Measurements from ENCODE around the gene AHRR. TPM values are rescaled to one million over a fixed set of nuclear protein-coding genes. Genes with fewer than 3 reads are reported as not detected.
"Not testable (repeated sequence)": the region's sequence is repeated elsewhere in the genome, so short reads cannot be mapped to it uniquely, and the experiment has no call there.

Gene AHRR
- total and polyA plus RNA-seq, 12 donors = 0.07 to 1.2 (median 0.33) TPM; not detected in 2

- Histone ChIP-seq H3K36me3 (no peaks in the 10 kb centered on the region), H3K9me3 (no peaks in the 10 kb centered on the region), H3K27me3 (peaks cover 0 to 18% (median 0%) of the 10 kb centered on the region in 7 donors), H3K4me3 (no peak overlapping the region), H3K4me1 (peaks cover 0 to 13% (median 11%) of the 10 kb centered on the region in 9 donors), H3K27ac (no peak overlapping the region)
- TF ChIP-seq, protein P1, sequence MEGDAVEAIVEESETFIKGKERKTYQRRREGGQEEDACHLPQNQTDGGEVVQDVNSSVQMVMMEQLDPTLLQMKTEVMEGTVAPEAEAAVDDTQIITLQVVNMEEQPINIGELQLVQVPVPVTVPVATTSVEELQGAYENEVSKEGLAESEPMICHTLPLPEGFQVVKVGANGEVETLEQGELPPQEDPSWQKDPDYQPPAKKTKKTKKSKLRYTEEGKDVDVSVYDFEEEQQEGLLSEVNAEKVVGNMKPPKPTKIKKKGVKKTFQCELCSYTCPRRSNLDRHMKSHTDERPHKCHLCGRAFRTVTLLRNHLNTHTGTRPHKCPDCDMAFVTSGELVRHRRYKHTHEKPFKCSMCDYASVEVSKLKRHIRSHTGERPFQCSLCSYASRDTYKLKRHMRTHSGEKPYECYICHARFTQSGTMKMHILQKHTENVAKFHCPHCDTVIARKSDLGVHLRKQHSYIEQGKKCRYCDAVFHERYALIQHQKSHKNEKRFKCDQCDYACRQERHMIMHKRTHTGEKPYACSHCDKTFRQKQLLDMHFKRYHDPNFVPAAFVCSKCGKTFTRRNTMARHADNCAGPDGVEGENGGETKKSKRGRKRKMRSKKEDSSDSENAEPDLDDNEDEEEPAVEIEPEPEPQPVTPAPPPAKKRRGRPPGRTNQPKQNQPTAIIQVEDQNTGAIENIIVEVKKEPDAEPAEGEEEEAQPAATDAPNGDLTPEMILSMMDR (IDR thresholded peaks at IDR 0.05) = no peak
- intact Hi-C loops (cut with DNase I) = no loop called here
- no peak for ATAC-seq
- DNase-seq = no peak
- 73 to 77% methylated on average over 21 of the region's 21 CpGs for WGBS, 2 donors
Measured at GRCh38 chr5:395156-395920, 73.8 kb downstream of the AHRR start.

DNA sequence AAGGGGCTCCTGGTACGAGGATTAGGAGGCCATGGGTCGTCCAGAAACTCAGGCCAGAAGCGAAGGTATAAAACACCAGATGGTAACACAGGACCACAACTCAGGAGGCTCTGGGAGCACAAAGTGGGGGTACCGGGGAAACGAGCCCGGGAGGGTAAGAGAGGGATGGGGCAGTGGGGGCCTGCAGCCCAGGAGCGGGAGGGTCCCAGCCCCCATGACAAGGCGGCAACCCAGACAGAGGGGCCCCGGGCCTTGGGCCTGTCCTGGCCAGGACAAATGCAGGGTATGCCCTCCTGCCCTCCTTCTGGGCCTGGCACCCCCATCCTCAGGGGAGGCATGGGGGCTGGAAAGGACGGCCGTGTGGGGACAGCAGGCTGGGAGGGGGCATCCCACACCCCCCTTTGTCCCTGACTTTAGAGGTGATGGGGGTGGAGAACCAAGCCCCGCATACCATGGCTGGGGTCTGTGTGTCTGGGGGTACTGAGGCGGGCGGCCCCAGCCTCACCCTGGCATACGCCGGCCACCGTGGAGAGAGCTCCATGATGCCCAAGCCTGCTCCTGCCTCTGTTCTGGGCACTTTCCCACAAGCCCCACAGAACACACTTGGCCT, 74.5 kb downstream of the AHRR start:
- ATAC-seq = no peak
- H3K27me3 ChIP-seq = peaks cover 0 to 25% (median 2%) of the 10 kb centered on the region in 7 donors
- no peak overlapping the region for H3K27ac ChIP-seq
- no peaks in the 10 kb centered on the region for H3K9me3 ChIP-seq
- H3K4me1 ChIP-seq = peaks cover 0 to 18% (median 14%) of the 10 kb centered on the region in 9 donors
- TF ChIP-seq, protein P1 (IDR thresholded peaks at IDR 0.05) = no peak
- no peaks in the 10 kb centered on the region for H3K36me3 ChIP-seq
- intact Hi-C loops (cut with DNase I) = no loop called here
- 91 to 97% methylated on average over 17 of the region's 17 CpGs for WGBS, 2 donors
- H3K4me3 ChIP-seq = no peak overlapping the region
- no peak for DNase-seq

DNA sequence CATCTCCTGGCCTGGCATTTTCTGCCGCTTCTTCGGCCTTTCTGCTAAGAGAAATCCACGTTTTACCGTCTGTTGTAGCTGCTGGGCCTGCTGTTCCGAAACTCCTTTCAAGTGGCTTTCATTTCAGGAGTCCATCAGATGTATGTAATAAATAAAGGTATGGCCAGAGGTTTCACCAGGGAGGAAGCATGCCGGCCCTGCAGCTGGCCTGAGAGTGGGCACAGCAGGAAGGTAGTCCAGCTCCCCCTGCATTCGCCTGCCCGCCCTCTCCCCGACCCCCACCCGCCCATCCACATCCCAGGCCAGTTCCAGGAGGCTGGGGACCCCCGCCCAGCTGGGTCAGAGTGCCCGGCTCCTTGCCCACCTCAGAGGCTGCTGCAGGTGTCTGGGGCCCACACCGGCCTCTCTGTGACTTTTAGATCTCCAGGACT, 75.0 kb downstream of the AHRR start:
- H3K4me3 ChIP-seq = no peak overlapping the region
- no peak for ATAC-seq

DNA sequence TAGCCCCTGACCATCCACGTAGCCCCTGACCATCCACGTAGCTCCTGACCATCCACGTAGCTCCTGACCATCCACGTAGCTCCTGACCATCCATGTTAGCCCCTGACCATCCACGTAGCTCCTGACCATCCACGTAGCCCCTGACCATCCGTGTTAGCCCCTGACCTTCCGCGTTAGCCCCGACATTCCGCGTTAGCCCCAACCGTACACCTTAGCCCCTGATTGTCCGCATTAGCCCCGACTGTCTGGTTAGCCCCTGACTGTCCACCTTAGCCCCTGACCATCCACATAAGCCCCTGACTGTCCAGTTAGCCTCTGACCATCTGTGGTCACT, 76.6 kb downstream of the AHRR start:
- ATAC-seq; intact Hi-C loops (cut with DNase I); H3K4me3 ChIP-seq; H3K27ac ChIP-seq; H3K9me3 ChIP-seq; H3K36me3 ChIP-seq; DNase-seq: not testable (repeated sequence)
- 89 to 98% methylated on average over 15 of the region's 15 CpGs for WGBS, 2 donors
- H3K27me3 ChIP-seq = peaks cover 0 to 30% (median 6%) of the 10 kb centered on the region in 7 donors
- H3K4me1 ChIP-seq = peaks cover 0 to 18% (median 14%) of the 10 kb centered on the region in 9 donors

More for the DNA sequence above, 75.0 kb downstream of the AHRR start:
- 89 to 95% methylated on average over 13 of the region's 13 CpGs for WGBS, 2 donors
- DNase-seq = no peak
- Histone ChIP-seq H3K27me3 (peaks cover 0 to 30% (median 5%) of the 10 kb centered on the region in 7 donors), H3K4me1 (peaks cover 0 to 18% (median 14%) of the 10 kb centered on the region in 9 donors), H3K36me3 (no peaks in the 10 kb centered on the region), H3K9me3 (no peaks in the 10 kb centered on the region), H3K27ac (no peak overlapping the region)
- intact Hi-C loops (cut with DNase I) = no loop called here
- TF ChIP-seq, protein P1 (IDR thresholded peaks at IDR 0.05) = no peak

All from heart right ventricle (tissue), 16 donors.